GDM1 (cell line): ENCODE data around the gene SPOCK1.

Source experiments
- DNase-seq: peaks from one replicate; lab custom pipeline; 2025; lab: John Stamatoyannopoulos, UW

Gene SPOCK1

DNA sequence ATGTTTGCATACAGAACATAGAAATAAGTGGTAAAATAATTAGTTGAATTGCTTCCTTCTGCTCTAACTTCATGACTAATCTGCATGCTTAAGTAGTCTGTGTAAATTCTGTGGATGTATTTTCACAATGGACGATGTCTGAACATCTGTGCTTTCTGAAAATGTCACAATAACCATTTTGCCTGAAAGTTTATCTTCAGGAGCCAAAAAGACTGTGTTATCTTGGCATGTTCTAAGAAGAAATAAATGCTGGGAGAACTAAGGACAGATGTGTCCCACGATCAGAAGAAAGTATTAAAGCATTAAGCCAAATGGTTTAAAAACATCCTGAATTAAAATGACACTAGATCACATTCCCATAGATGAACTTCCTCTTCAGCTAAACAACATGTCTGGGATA lies 397.6 kb downstream of the SPOCK1 start:
- DNase-seq: no peak

DNA sequence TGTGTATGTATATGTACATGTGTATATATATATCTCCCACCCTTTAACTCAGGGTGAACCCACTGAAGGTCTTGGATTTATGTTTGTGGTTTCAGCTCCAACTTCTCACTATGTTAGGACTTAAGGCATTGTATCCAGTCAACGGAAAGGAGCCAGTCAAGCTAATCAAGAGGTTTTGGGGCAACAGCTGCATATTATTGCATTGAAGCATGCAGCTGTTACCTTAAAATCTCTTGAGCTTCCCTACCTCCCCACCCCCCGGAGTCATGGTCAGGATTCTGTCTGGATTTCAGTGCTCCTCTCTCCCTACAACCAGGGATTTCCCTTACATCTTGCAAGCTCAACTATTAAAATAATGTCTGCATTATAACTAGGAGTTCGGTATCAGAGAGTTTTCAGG lies 399.5 kb downstream of the SPOCK1 start:
- DNase-seq: no peak

DNA sequence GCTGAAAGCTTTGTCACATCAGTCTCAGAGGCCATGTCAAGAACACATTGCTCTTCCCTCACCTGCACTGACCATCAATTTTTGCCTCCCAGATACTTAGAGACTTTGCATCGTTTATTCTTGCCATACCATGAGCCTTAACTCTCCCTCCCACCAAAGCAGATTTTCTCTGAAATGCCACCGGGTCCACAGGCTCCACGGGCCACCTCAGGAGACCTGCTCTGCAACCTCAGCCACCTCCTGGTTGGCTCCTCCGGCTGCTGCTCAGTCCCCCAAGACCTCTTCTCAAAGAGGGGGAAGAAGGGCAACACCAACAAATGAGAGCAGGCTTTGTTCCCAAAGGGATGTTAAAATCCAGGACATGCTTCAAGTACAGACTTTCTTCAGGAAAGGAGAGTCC lies 400.5 kb downstream of the SPOCK1 start:
- no peak for DNase-seq

DNA sequence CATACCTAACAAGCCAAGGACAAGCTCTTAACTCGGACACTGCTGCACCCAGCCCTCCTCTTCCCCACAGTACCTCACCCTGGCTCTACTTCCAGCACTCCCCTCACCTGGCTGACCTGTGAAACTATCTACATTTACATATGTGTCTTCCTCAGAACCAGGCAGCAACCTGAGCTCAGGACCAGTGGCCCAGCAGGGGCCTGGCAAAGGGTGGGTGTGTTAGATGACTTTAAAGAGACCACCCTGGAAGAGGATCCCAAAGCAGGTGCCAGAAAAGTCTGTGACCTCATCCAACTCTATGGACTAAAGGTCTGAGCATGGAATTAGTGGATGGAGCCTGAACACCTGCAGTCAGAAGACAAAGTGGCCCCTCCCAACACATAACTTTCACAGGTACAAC lies 400.9 kb downstream of the SPOCK1 start:
- no peak for DNase-seq

DNA sequence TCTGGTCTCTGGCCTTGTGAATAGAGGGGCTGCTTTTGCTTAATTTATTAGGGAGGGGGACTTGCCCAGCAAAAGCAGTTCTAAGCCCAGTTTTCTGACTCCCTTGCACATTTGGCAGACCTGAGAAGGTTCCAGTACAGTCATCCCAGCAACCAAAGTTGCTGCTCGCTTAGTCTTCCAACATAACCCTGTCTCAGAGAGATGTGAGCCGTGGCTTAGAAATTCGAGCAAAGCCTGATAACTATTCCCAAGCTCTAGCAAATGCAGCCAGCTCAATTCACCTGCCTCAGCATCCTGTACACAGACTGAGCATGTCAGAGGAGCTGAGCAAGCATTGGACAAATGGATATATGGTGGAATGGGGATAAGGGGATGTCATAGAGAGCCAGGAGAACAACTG lies 401.9 kb downstream of the SPOCK1 start:
- DNase-seq: no peak

DNA sequence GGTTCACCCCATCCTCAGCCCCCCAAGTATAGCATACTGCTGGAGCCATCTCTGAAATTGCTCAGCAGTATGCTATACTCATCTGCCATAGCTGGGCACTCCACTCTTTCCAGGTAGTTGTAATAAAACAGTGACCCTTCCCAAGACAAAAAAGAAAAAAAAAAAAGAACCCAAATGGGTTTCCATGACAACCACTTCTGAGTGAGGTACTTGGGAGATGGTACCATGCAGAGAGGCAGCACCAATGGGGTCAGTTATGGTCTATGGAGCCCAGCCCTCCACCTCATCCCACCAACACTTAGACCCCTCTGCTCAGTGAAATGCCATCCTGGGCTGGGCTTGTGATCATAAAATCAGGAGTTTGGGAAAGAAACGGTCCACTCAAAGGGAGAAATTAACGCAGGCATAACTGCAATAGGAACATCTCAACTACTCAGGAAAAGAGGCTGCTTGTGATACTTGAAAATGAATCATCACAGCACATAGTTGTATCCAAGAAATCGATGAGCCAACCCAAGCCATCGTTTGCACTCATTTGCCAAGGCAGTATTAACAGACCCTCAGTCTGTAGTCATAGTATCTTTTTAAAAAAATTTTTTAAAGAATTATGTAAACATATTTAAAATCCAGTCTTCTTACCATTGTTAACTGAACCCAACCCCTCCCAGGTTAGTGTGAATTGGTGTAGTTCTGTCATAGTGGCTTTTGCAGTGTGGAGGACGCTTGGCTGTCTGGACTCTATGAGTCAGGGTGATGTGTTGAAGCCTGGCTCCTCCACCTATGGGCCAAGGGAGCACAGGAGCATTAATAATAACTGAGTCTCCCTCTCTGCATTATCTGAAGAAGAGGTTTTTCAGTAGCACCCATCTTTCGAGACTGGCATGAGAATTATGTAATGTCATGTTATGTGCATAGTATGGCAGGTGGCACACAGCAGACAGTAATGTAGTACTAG lies 402.7 kb downstream of the SPOCK1 start:
- DNase-seq: no peak

DNA sequence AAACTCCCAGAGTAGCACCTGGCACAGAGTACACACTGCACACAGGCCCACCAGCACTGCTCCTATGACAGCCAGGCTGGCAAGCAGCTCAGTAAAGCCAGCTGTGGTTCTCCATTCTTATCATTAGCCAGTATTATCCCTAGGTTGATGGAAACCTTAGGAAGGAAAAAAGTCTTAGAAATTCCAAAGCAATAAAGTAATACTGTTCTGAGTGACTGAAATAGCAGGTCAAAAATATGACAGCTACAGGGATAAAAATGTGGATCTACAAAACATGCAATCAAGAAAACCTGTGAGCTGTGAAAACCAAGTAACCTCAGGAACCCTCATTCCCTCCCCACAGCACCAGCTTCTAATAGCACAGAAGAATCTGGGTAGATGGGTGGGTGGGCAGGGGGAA lies 403.5 kb downstream of the SPOCK1 start:
- DNase-seq: no peak

DNA sequence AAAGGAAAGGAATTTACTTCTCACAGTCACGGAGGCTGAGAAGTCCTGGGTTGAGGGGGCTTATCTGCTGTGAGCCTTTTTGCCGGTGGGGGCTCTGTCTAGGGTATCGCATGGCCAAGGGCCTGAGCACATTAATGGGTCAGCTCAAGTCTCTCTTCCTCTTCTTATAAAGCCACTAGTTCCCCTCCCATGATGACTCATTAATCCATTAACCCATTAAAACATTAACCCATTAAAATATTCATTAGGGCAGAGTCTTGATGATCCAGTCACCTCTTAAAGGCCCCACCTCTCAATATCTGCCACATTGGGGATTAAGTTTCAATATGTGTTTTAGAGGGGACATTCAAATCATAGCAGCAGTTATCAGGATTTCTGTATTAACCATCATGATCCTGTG lies 406.3 kb downstream of the SPOCK1 start:
- no peak for DNase-seq

DNA sequence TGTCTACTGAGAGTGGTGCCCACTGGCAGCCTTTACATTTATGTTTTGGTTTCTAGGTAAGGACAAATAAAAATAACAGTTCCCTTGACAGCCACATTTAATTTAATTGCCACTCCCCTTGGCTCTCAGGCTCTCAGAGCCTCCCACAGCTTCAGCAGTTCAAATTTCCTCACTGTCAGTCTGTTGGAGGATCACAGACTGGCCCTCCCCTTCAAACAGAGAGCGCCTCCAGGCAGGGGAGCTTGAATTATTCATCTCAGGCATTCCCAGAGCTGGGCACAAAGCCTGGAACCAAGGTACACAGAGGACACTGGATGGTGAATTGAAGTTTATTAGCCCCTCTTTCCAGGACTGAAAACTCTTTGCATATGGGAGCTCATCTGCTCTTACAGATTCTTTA lies 407.7 kb downstream of the SPOCK1 start:
- DNase-seq: no peak

DNA sequence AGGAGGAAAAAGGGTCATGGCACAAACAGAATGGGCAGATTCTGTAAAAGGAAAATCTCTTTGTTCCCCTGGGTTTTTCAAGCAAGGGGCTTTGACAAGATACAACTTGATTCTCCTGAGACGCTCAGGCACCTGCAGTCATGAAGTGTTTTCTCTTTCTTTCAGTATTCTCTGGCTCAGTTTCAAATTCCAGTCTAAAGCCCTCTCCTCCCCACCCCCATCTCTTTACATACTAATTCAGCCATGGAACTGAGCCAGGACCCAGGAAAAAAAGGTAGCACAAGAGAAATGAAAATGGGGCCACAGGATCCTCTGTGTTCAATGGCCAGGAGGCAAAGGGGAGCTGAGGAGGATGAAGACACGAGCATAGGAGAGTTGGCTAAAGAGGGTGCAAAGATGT lies 408.4 kb downstream of the SPOCK1 start:
- no peak for DNase-seq

DNA sequence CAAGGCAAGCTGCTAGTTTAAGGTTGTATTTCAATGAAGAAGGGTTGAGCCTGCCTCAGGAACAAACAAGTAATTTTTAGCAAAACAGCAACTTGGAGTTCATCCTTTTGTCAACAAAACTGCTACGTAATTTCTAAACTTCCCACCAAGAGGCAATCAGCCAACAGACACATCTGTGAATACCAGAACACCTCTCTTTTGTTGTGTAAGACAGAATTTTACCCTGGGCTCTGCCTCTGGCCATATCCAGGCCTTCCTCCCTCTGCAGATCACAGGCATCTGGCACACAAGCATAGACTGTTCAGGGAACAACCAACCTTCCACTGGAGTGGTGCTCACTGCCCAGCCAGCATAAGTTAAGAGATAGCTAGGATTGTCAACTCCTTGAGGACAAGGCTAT lies 409.0 kb downstream of the SPOCK1 start:
- DNase-seq: no peak

DNA sequence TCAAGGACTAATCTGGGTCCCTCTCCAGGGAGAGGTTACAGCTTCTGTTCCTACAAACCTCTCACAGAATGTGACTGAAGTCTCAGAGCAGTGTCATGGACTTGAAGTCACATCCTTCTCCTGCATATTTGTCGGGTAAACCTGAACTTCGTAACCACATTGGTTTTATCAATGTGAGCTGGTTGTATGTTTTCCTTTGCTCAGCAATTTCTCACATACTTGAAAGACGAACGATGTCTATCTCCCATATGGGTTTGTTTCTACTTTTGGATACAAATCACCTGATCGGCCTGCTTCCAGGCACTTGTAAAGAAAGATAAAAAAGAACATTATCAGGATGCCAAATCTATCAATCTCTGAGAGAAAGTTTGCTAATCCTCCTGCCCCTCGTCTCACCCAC lies 411.0 kb downstream of the SPOCK1 start:
- no peak for DNase-seq

DNA sequence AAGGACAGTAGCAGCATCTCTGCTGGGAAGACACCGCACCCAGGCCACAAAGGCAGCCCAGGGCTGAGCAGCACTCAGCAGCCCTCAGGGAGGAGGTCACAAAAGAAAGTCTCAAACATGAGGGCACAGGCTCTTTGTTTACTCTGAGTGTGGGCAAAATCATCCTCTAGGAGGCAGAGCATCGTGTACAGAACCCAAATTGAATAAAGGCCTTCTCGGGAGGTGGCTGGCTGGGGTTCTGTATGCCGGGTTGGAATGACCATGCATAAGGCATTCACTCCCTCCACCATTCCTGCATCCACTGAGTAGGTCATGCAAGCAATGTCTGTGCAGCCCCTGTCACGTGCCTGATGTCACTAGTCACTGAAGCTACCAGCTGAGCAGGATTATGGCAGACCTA lies 412.8 kb downstream of the SPOCK1 start:
- DNase-seq: no peak

DNA sequence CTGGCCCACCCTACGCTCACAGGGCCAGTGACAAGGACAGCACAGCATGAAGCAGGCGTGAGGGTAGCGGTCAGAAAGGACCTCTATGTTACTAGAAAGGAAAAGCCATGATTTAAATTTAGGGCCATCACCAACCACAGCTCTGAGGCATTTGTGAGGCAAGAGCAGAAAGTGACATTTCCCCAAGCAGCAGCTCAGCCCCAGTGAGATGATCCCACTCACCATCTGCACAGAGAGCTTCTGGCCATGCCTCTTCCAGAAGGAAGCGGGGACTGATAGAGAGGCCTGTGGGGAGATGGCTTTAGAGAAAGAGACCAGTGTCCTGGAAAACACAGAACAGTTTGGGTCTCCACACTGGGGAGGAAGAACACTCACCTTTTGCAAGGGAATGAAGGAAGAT lies 413.9 kb downstream of the SPOCK1 start:
- no peak for DNase-seq

DNA sequence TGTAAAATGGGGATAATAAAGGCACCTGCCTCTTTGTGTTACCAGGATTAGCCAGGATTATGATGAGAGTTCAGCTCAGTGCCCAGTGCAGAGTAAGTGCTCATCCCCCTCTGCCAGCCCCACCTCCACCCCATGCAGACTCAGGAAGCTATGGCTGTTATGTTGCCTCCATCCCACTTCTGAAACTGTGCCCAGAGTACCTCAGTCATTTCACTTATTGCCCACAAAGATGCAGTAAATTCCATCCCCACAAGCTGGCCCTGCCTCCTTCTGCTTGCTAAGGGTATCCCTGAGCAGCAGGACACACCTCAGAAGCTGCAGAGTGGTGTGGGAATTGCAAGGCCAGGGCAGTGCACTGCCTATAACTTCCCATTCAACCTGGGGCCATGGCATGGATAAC lies 415.1 kb downstream of the SPOCK1 start:
- DNase-seq: no peak

DNA sequence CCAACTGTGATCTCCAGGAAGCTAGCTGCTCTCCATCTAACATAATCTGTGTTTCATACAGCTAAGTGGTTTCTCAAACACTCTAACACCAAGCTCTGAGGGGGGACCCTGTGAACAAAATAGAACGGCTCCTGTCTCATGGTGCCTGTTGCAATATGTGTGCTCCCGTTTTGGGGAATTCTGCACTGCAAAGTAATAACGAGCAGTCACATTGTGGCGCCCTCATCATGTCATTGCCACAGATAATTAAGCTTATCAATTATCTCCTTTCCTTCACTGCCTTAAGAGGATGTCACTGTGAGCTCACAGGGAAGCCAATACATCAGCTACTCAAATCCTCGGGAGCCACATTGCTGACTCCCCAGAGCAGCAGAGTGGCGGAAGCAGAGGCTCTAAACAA lies 416.2 kb downstream of the SPOCK1 start:
- DNase-seq: no peak

DNA sequence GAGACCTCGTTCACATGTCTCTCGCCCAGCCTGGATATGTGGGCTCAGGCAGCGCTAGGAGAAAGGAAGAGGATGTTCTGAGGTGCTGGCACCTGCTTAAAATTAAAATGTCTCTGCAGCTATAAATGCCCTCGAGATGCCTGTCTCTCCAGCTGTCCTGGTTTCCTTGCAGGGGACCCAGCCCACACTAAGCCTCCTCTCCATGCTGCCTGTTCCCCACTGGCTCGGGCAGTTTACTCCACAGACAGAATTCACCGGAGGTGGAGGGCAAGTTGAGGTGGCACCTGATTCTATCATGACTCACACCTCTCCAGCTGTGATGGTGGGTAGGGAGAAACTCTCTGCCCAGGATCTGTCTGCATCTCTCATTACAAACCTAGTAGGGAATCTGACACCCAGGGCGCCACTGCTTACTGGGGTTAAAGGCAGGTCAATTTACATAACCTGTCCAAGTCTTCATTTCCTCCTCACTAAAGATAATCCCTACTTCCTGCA lies 420.9 kb downstream of the SPOCK1 start:
- no peak for DNase-seq

DNA sequence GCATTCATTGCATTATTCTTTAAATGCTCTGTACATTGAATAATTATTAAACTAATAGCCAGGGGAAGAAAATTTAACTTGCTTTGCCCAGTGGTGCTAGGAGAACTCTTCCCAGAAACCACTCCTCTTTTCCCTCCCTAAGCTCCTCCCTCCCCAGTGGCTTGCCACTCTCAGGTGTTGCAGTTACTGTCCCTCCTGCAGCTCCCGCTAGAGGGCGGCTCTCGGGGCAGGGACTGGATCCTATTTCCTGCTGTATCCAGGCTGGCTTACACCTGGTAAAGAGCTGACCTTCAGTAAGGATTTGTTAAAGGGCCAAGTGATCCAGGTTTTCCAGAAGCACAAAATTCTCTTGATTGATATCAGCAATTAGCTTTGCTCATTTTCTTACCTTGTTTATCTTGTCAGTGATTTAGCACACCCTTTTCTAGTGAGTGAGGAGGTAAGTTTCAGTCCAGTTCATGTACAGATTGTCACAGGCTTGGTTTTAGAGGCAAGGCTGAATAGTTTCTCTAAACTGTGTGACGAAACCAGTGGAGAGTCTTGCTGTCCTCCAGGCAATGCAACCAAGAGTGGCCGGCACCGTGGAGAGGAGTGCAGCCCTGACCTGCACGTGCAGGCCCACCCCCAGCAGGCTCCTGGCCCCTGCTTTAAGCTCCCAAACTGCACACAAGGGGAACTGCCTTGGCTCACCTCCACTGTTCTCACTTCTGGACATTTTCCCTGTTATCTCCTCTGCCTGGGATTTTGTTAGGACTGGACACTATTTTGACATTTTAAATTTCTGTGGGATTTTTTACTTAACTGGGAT lies 423.8 kb downstream of the SPOCK1 start:
- no peak for DNase-seq

DNA sequence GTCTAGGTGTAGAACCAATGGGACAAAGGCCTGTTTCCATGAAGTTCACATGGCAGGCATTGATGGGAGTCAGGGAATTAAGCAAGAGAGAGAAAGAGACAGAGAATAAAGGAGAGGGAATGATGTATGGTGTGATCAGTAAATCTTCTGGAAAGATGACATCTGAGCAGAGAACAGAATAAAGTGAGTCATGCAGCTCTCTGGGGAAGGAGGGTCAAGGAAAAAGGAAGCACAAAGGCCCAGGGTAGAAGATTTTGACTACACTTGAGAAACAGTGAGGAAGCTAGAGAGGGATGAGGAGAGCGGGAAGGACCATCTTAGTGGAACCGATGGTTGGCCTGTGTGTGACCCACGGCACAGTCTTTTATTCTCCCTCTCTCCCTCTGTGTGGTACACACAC lies 425.9 kb downstream of the SPOCK1 start:
- DNase-seq: no peak

DNA sequence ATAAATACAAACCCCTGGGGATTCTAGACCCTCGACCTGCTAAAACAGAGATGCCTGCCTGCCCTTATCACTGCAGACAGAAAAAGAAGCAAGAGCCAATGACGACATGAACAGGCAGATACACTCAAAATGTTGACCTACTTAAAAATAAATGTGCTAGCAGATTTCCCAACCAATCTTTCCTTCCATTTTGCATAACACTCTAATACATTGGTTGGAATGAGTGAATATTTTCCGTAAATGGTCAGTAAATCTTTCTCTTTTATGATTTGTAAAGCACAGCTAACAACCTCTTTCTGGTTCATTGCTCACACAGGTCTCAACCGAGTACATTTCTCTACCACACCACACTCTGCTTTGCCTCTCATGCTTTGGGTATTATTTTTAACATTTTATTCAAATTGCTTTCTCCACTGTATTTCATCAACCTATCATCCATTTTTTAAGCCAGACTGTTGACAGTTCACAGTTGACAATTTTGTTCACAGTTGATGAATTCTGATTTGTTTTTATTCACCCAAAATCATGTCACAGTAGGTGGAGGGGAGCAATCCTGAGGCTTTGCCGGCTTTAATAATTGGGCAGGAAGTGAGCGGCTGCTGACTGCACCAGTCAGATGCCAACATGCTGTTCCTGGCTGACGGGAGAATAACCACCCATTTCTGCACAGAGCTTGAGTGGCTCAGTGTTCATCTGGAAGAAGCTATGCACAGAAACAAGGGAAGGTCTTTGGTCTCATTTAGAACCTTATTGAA lies 426.6 kb downstream of the SPOCK1 start:
- no peak for DNase-seq

DNA sequence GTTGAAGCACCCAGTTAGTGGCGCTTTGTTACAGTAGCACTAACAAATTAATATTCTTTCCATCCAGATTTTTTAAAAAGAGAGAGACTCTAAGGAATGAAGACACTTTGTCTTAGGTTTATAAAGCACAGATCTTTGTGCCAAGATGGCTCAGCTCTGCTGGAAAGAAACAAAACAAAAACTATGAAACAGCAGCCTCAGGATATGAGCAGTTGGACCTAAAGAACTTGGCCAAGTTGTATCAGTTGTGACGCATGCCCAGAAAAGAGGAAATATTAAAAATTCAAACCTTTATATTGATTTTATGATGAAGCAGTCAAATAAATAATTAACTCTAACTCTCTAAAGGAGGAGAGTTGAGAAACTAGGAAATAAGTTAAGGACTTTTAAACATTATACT lies 427.2 kb downstream of the SPOCK1 start:
- no peak for DNase-seq

DNA sequence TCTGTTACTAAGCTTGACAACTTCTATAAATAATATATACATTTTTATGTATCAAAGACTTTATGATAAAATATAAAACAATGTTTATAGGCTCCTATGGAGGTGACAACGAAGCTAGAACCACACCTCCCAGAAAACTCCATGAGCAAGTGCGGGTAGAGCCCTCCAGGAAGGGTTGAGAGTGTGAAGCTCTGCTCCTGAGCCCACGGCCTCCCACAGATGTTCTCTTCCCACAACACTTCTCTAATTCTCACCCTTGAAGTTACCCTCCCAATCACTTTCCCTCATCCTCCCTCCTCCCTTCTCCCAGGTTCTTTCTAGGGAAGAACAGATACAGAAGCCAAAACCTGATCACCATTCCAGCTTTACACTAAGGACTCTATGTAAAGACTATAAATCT lies 427.6 kb downstream of the SPOCK1 start:
- no peak for DNase-seq
